Non-pigmented ciliary epithelial cell (primary cell): ENCODE measurements around the gene CHRD.
A peak's percentile ranks its signal among the peaks of the same experiment; 100 is the strongest.
"Not testable (repeated sequence)": the region's sequence is repeated elsewhere in the genome, so short reads cannot be mapped to it uniquely, and the experiment has no call there.

Experiments used
- DNase-seq: peaks from one replicate; pipeline ENCODE4 v3.0.0-alpha.2; 2010; ENCODE audit warnings: low read depth

Gene CHRD

DNA sequence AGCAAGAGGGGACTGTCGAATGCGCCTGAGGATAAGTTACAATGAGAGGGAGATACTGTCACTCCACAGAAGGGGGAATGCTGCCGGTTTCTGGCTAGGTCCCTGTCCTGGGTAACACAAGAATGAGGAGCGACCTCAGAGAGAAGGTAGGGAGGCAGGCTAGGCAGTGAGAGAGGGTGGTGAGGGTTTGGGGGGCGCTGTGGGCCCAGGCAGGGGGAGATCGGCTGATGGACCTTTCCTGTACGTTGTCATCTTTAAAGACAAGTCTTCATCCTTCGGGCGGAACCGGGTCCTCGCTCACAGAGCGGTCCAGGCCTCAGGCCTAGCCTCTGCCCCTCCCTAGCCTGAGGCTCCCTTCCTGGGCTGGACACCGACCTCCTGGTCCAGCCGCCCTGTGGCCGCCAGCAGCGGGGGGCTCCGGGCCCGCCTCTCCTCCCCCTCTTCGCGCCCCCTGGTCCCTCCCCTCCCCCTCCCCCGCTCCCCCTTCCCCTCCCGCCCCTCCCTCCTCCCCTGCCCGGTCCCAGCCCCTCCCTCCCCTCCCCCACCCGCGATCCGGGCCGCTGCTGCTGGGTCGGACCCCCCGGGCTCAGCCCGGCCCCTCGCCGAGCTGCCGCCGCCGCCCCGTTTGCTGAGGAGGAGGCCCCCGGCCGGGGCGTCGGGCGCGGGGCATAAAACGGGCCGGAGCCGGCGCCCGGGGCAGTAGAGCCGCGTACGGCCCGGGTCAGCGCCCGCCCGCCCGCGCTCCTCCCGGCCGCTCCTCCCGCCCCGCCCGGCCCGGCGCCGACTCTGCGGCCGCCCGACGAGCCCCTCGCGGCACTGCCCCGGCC is at the start of gene CHRD:
CHRD (plus strand) TSS at position 697 of the 827 bp plus-strand sequence. CDS start 265 bp downstream, outside the sequence.
- no peak for DNase-seq

DNA sequence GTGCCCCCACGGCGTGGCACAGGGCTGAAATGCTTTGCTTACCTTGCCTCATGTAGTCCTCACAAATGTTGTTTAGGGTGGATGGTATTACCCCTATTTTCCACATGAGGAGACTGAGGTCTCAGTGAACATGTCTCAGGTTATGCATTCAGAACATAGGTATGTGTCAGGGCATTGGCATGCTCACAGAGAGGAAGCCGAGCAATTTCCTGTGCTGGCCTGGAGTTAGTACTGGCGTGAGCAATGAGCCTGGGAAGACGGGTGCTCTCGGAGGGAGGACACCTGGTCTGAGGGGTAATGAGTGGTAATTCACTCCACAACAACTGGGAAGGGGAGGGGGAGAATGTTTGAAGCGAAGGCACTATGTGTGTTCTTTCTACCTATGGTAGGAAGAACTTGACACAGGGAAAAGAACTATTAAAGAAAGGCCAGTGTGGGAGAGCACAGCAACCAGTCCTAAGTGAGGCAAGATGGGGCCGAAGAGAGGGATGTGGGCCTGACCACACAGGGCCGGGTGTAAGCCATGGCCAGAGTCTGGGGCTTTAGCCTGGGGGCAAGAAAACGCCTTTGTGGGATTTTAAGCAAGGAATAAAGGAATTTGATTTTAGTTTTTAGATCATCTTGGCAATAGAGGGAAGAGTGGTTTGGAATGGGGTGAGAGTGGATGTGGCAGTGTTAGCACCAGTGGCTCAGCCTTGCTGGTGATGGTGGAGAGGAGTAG is 47.3 kb upstream of the CHRD start:
- peak; percentile 92 for DNase-seq

DNA sequence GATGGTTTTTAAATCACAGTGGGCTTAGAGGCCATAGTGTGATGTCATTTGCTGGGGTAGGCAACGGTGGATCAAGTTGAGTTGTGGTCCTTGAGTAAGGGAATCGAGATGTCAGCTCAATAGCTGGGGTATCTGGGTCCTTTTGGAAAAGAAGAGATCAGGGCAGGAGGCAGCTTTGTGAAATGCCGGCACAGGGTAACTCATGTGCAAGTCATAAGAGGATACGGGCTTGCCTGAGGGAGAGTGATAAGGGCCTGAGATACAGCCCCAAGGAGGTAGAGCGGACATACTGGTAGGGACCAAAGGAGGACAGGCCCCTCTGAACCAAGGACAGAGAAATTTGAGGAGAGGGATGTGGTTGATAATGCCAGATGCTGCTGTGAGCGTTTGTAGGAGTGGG is 46.7 kb upstream of the CHRD start:
- no peak for DNase-seq

DNA sequence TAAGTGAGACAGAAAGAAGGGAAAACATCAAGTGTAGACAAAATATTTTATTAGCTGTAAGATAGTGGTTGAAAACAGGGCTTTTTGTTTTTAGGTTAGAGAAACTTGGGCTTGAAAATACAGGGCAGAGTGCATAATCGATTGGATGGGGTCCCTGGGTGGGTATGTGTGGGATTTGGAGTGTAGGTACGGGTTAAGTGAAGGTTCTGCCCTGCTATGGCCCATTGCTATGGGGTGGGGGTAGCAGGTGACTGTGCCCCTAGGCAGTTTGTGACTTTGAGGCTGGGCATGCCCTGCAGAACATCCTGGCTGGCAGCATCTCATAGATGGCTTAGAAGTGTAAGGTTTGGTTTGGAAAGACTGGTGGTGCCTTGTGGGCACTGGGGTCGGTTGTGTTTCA is 46.2 kb upstream of the CHRD start:
- no peak for DNase-seq

DNA sequence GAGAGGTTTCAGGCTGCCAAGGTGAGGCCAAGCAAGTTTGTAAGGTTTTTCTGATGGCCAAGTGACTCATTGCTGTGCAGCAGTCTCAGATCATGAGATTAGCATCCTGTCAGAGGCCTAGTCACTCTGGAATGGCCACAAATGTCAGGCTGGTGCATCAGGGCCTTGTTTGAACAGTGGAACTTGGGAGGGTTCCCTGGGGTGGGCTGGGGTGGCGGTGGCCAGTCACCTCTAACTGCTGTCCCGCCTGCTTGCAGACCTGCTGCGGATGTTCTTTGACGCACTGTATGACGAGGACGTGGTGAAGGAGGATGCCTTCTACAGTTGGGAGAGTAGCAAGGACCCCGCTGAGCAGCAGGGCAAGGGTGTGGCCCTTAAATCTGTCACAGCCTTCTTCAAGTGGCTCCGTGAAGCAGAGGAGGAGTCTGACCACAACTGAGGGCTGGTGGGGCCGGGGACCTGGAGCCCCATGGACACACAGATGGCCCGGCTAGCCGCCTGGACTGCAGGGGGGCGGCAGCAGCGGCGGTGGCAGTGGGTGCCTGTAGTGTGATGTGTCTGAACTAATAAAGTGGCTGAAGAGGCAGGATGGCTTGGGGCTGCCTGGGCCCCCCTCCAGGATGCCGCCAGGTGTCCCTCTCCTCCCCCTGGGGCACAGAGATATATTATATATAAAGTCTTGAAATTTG is 45.2 kb upstream of the CHRD start:
- DNase-seq = no peak

DNA sequence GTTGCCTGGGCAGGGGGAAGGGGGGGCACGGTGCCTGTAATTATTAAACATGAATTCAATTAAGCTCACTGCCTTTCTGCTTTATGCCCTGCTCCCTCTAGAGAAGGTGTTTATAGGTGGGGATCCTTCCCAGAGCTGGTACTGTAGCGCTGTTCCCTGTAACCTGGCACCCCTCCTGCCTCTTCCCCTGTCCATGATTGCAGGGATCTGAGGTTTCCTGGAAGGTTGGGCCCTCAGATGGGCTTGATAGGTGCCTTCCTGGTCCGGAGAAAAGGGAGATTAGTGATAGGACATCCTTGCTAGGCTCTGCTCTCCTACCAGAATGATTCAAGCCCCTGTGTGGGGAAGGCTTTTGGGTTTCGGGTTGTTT is 44.6 kb upstream of the CHRD start:
- DNase-seq = no peak

DNA sequence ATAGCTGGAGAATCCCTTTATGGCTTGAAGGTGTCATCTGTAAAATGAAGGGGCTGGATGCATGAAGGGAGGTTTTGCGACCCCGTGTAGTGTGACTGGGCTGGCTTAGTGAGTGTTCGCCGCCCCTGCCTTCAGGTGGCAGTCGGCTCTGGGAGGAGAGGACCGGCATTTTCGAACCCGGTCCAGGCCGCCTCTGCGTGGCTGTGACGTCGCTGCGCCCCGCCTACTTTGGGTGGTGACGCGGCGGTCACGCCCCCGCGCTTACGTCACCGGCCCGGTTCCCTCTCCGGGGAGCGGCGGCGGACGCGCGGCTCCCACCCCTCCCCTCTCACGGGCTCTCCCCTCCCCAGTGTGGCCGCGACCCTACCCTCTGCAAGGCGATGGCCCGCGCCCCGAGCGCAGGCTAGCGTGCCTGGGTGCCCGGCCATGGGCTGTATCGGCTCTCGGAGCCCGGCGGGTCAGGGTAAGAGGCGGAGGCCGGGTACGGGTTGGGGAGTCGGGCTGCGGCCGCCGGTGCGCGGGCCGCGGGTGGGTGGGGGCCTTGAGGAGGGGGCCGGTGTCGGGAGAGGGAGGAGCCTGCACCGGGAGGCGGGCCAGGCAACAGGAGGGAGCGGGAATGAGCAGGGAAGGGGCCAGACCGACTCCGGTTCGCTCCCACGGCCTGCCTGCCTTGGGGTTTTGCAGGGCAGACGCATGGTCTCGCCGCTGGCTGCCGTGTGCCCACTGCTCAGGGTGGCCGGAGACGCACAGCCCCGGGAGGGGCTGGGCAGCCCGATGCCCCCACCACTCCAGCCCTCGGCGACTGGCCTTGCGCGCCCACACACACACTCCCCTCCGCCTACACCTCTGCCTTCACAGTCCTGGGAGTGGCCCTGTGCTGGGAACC is 44.0 kb upstream of the CHRD start:
- no peak for DNase-seq

DNA sequence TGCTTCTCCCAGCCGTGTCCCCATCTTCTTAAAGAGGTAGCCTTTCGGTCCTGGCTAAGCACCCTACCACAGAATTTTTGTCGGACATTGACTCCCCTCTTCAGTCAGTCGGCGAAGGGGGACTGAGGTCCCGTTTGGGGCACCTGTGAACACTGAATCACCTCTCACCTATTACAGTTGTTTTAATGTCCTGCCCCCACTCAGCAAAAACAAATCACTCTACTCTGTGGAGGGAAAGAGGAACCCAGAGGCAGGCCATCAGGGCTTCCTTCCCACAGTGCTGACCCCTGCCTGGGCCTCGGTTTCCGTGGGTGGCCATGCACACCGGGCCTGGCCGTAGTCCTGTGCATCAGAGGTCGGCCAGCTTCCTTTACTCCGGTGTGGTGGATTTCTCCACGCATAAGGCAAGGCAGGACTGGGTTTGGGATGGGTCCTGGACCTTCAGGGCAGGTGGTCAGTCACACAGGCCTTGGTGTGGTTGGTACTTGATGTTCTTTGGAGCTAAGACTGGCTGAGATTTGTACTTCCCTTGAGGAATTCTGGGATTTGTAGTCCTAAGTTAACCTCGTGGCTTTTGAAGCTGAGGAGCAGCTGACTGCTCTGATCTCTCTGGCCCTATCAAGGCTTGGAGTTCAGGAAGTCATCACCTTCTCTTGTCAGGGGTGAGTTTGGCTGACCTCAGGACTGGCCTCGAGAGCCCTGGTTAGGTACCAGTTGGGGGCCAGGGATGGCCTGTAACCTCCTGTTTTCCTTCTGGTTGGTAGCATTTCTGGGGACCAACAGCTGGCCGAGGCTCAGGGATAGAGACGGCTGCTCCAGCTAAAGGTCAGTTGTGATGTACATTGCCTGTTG is 43.1 kb upstream of the CHRD start:
- no peak for DNase-seq

DNA sequence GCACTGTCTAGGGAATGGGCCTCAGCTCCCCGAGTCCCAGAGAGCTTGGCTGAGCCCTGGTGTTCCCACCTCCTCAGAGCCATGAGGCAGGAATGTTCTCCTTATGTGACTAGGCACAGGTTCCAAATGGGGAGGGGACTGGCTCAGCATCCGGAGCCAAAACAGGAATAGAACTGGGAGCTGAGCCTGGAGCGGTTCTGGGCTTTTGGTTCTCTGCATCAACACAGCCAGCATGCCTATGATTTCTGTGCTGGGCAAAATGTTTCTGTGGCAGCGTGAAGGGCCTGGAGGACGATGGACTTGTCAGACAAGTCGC is 42.5 kb upstream of the CHRD start, which contains the start of gene FAM131A:
FAM131A (plus strand) TSS at position 202 of the 316 bp plus-strand sequence; CDS start at position 233, 31 bp downstream.
- no peak for DNase-seq

DNA sequence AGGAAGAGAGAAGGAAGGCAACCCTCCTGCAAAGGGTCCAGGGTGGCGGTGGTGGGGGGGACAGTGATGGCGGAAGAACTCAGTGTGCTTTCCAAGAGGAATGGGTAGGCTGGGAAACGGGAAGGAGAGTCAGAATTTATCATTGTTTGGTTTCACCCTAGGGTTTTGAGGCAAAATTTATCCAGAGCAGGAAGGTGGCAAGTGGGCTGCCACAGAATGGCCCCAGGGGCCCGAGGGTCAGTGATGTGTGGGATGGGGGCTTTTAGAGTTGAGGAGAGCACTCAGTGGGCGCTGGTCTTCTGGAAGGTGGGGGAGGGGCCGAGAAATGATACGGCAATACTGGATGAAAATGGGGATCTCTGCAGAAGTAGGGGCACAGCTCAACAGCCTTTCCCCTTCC is 41.9 kb upstream of the CHRD start:
- DNase-seq = no peak

DNA sequence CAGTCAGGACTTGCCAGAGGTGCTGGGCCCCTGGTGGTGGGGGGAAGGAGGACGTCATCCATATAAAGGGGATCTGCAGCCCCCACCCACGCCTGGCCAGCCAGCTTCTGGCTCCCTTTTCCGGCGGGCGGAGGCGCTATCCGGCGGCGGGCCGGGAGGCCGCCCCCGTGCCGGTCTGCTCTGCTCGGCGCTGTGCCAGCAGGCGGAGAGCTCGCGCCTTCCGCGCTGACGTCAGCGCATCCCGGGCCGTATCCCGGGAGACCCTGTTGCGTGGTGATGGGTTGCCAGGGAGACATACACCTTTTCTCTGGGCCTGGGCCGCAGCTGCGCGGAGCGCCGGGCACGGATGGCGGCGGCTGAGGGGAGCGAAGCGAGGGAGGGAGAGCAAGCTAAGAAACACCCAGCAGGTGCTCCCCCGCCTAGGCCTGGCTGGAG is 41.3 kb upstream of the CHRD start:
- DNase-seq = no peak

DNA sequence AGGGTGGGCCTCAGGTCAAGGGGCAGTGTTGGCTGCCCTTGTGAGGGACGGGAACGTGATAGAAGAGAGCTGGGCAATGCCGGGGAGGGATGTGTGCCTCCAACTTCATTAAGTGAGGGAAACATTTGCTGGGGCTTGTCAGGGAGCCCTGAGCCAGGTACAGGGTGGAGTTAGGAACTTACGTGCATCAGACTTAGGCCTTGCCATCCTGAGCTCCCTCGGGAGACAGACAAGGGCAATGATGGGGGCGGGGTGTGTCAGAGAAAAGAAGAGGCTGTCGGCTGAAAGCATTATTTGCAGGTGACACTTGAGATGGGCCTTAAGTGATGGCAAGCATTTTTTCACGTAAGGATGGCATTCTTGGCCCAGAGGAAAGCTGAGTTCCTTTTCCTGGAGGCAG is 40.9 kb upstream of the CHRD start:
- no peak for DNase-seq

DNA sequence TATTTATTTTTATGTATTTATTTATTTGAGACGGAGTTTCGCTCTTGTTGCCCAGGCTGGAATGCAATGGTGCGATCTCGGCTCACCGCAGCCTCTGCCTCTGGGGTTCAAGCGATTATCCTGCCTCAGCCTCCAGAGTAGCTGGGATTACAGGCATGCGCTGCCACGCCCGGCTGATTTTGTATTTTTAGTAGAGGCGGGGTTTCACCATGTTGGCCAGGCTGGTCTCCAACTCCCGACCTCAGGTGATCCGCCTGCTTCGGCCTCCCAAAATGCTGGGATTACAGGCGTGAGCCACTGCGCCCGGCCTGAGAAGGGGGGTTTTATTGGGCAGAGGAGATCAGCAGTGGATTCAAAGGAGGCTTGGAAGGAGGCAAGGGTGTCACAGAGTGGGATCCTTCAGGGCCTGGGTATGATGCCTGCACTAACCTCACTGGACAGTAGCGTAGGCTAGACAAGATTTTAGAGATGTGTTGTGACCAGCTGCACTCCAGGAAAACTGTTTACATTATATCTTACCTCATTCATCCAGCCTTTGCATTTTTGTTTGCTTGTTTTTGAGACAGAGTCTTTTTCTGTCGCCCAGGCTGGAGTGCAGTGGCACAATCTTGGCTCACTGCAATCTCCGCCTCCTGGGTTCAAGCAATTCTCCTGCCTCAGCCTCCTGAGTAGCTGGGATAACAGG is 40.3 kb upstream of the CHRD start:
- DNase-seq = not testable (repeated sequence)

DNA sequence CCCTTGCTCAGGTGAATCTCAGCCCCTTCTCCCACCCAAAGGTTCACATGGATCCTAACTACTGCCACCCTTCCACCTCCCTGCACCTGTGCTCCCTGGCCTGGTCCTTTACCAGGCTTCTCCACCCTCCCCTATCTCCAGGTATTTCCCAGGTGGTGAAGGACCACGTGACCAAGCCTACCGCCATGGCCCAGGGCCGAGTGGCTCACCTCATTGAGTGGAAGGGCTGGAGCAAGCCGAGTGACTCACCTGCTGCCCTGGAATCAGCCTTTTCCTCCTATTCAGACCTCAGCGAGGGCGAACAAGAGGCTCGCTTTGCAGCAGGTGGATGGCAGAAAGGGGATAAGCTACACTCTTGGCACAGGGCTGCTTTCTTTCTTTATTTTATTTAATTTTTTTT is 37.9 kb upstream of the CHRD start:
- no peak for DNase-seq

DNA sequence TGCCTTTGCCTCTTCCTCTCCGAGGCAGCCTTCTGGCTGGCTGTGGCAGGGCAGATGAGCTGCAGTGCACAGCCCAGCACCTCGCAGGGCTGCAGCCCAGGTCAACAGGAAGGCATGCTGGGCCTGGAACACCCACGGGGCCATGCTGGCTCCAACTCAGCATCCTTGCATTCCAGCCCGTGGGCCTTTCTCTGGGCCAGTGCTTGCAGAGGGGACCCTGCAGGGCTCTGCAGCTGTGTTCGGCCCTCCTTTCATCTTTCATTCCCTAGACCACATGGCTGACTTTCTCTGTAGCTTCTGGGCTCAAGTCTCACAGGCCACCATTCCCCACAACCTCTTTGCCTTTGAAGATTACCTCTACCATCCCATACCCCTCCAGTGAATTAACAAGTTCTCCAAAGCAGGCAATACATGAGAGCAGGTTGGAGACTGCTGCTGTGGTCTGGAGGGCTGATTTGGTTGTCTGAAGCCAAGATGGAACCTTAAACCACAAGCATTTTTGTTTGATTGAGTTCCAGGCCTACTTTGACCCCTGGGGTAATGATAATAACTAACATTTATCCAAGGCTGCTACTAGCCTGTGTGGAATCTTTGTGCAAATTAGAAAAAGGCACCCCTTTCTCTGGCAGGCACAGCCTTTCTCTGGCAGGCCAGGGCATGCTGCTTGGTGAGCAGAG is 36.5 kb upstream of the CHRD start:
- DNase-seq = no peak

DNA sequence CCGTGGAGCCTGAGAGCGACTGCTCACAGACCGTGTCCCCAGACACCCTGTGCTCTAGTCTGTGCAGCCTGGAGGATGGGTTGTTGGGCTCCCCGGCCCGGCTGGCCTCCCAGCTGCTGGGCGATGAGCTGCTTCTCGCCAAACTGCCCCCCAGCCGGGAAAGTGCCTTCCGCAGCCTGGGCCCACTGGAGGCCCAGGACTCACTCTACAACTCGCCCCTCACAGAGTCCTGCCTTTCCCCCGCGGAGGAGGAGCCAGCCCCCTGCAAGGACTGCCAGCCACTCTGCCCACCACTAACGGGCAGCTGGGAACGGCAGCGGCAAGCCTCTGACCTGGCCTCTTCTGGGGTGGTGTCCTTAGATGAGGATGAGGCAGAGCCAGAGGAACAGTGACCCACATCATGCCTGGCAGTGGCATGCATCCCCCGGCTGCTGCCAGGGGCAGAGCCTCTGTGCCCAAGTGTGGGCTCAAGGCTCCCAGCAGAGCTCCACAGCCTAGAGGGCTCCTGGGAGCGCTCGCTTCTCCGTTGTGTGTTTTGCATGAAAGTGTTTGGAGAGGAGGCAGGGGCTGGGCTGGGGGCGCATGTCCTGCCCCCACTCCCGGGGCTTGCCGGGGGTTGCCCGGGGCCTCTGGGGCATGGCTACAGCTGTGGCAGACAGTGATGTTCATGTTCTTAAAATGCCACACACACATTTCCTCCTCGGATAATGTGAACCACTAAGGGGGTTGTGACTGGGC is 35.1 kb upstream of the CHRD start:
- no peak for DNase-seq

DNA sequence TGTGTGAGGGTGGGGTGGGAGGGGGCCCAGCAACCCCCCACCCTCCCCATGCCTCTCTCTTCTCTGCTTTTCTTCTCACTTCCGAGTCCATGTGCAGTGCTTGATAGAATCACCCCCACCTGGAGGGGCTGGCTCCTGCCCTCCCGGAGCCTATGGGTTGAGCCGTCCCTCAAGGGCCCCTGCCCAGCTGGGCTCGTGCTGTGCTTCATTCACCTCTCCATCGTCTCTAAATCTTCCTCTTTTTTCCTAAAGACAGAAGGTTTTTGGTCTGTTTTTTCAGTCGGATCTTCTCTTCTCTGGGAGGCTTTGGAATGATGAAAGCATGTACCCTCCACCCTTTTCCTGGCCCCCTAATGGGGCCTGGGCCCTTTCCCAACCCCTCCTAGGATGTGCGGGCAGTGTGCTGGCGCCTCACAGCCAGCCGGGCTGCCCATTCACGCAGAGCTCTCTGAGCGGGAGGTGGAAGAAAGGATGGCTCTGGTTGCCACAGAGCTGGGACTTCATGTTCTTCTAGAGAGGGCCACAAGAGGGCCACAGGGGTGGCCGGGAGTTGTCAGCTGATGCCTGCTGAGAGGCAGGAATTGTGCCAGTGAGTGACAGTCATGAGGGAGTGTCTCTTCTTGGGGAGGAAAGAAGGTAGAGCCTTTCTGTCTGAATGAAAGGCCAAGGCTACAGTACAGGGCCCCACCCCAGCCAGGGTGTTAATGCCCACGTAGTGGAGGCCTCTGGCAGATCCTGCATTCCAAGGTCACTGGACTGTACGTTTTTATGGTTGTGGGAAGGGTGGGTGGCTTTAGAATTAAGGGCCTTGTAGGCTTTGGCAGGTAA is 34.3 kb upstream of the CHRD start:
- no peak for DNase-seq

DNA sequence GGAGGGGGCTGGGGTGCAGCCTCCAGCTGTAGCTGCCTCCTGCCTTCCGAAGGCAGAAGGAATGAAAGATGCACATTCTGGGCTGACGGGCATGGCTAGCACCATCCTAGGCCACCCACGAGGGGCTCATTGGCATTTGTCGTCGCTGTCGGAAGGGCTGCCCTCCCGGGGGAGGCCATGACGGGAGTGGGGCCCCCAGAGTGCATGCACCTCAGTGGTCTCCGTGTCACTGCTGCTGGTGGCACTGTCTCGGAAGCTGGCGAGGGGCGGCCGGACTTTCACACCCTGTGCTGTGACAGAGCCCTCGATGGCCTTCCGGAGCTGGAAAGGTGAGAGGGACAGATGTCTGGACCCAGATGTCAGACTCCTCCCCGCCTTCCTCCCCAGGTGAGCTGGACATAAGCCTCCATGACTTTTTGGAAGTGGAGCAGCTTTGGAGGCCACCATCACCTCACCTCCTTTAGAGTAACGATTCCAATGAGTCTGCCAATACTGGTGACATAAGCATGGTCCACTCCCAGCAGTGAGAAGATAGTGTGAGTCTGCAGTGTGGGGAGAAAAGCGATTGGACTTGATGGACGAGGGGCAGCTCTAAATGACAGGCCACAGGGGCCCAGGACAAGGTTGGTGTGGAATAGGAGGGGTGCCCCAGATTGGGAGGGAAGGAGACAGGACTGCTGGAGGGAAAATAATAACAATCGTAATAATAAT is 33.2 kb upstream of the CHRD start:
- no peak for DNase-seq
